ENCODE measurements around the gene ANKAR.

Gene ANKAR

GRCh38 chr2:189631849-189632248 lies 42.6 kb upstream of the ANKAR start:
- no peak overlapping the region for H3K4me3 ChIP-seq (ENCODE audit: low read depth, low read length)
- no peak for DNase-seq (ENCODE audit: low read depth)
- no peak for TF ChIP-seq CTCF (conservative IDR thresholded peaks at IDR 0.05; ENCODE audit: low read depth, low read length)

GRCh38 chr2:189633392-189633811 lies 41.1 kb upstream of the ANKAR start:
- peak; percentile 64 for DNase-seq (ENCODE audit: low read depth)
- no peak overlapping the region for H3K4me3 ChIP-seq (ENCODE audit: low read depth, low read length)
- peak; percentile 68 for TF ChIP-seq CTCF (conservative IDR thresholded peaks at IDR 0.05; ENCODE audit: low read depth, low read length)

- TF ChIP-seq CTCF (conservative IDR thresholded peaks at IDR 0.05; ENCODE audit: low read depth, low read length), result no peak
- H3K4me3 ChIP-seq (ENCODE audit: low read depth, low read length), result no peak overlapping the region
- no peak for DNase-seq (ENCODE audit: low read depth)
Observed at GRCh38 chr2:189635353-189635752, 39.1 kb upstream of the ANKAR start.

GRCh38 chr2:189638301-189639006 lies 36.0 kb upstream of the ANKAR start:
- DNase-seq (ENCODE audit: low read depth), result no peak
- no peak overlapping the region for H3K4me3 ChIP-seq (ENCODE audit: low read depth, low read length)
- TF ChIP-seq CTCF (conservative IDR thresholded peaks at IDR 0.05; ENCODE audit: low read depth, low read length), result no peak

GRCh38 chr2:189639007-189639609 lies 35.4 kb upstream of the ANKAR start:
- no peak for TF ChIP-seq CTCF (conservative IDR thresholded peaks at IDR 0.05; ENCODE audit: low read depth, low read length)
- no peak for DNase-seq (ENCODE audit: low read depth)
- H3K4me3 ChIP-seq (ENCODE audit: low read depth, low read length), result no peak overlapping the region

GRCh38 chr2:189641002-189641401 lies 33.5 kb upstream of the ANKAR start:
- no peak overlapping the region for H3K4me3 ChIP-seq (ENCODE audit: low read depth, low read length)
- TF ChIP-seq CTCF (conservative IDR thresholded peaks at IDR 0.05; ENCODE audit: low read depth, low read length), result no peak
- no peak for DNase-seq (ENCODE audit: low read depth)

- H3K4me3 ChIP-seq (ENCODE audit: low read depth, low read length), result no peak overlapping the region
- TF ChIP-seq CTCF (conservative IDR thresholded peaks at IDR 0.05; ENCODE audit: low read depth, low read length), result no peak
- peak; percentile 27 for DNase-seq (ENCODE audit: low read depth)
Observed at GRCh38 chr2:189641590-189641989, 32.9 kb upstream of the ANKAR start.

Measured in choroid plexus epithelial cell (primary cell).